ENCODE measurements around the gene URM1.
"Not testable (repeated sequence)": the region's sequence is repeated elsewhere in the genome, so short reads cannot be mapped to it uniquely, and the experiment has no call there.

Gene URM1

GRCh38 chr9:128408963-128409431 is 37.8 kb downstream of the URM1 start:
- FAIRE-seq (no peak), DNase-seq (ENCODE audit: low spot score) (no peak)

- DNase-seq (ENCODE audit: low spot score) (no peak), FAIRE-seq (no peak)
These were observed 38.3 kb downstream of the URM1 start for GRCh38 chr9:128409450-128409849.

- DNase-seq (ENCODE audit: low spot score) (peak; percentile 21), FAIRE-seq (no peak)
These were observed 38.8 kb downstream of the URM1 start for GRCh38 chr9:128409978-128410377.

GRCh38 chr9:128411364-128412119 is 40.4 kb downstream of the URM1 start:
- FAIRE-seq = no peak
- no peak for DNase-seq (ENCODE audit: low spot score)

- FAIRE-seq (no peak), DNase-seq (ENCODE audit: low spot score) (no peak)
These were observed 41.1 kb downstream of the URM1 start for GRCh38 chr9:128412120-128412790.

GRCh38 chr9:128413728-128414127 is 42.6 kb downstream of the URM1 start:
- not testable (repeated sequence) for DNase-seq (ENCODE audit: low spot score); FAIRE-seq

- FAIRE-seq = no peak
- peak; percentile 32 for DNase-seq (ENCODE audit: low spot score)
These were observed 43.3 kb downstream of the URM1 start for GRCh38 chr9:128414461-128414860.

GRCh38 chr9:128415281-128415680 is 44.1 kb downstream of the URM1 start:
- FAIRE-seq = no peak
- DNase-seq (ENCODE audit: low spot score) = no peak

GRCh38 chr9:128416014-128416413 is 44.8 kb downstream of the URM1 start:
- DNase-seq (ENCODE audit: low spot score) (no peak), FAIRE-seq (no peak)

- FAIRE-seq = no peak
- no peak for DNase-seq (ENCODE audit: low spot score)
These were observed 45.4 kb downstream of the URM1 start for GRCh38 chr9:128416432-128417019.

GRCh38 chr9:128419061-128419925 is 48.1 kb downstream of the URM1 start:
- no peak for FAIRE-seq
- no peak for DNase-seq (ENCODE audit: low spot score)

GRCh38 chr9:128420060-128420650 is 49.0 kb downstream of the URM1 start:
- DNase-seq (ENCODE audit: low spot score) (peak; percentile 91), FAIRE-seq (no peak)

GRCh38 chr9:128420651-128421481 is 49.7 kb downstream of the URM1 start, which contains the start of gene CERCAM:
Gene CERCAM, plus strand, starts transcription at chr9:128420857. Its CDS starts 21 bp downstream, at chr9:128420878.
- DNase-seq (ENCODE audit: low spot score) (peak; percentile 87), FAIRE-seq (no peak)

- DNase-seq (ENCODE audit: low spot score) (peak; percentile 37), FAIRE-seq (no peak)
These were observed 50.4 kb downstream of the URM1 start for GRCh38 chr9:128421482-128421996.

- FAIRE-seq; DNase-seq (ENCODE audit: low spot score): not testable (repeated sequence)
These were observed 51.0 kb downstream of the URM1 start for GRCh38 chr9:128422022-128422782.

GRCh38 chr9:128422783-128423150 is 51.6 kb downstream of the URM1 start:
- FAIRE-seq (no peak), DNase-seq (ENCODE audit: low spot score) (no peak)

GRCh38 chr9:128423356-128423755 is 52.2 kb downstream of the URM1 start:
- not testable (repeated sequence) for DNase-seq (ENCODE audit: low spot score); FAIRE-seq

GRCh38 chr9:128424268-128424780 is 53.1 kb downstream of the URM1 start:
- DNase-seq (ENCODE audit: low spot score) = no peak
- no peak for FAIRE-seq

All from urothelium cell line (cell line).